SK-N-MC (cell line): ENCODE measurements around the gene SYS1.

Experiments
- EZH2 ChIP-seq: fragments of 200-600 bp; sonication (generic); IDR thresholded peaks from one replicate; pipeline ENCODE4 v1.6.1; 2017; ENCODE audit warnings: antibody characterized with exemption
- FOXP2 ChIP-seq: optimal IDR thresholded peaks from 2 replicates; pipeline ENCODE3; 2011; ENCODE audit warnings: mild to moderate bottlenecking, moderate library complexity; ENCODE audit not compliant: insufficient read depth; ENCODE audit errors: extremely low read length, control extremely low read depth

DNA sequence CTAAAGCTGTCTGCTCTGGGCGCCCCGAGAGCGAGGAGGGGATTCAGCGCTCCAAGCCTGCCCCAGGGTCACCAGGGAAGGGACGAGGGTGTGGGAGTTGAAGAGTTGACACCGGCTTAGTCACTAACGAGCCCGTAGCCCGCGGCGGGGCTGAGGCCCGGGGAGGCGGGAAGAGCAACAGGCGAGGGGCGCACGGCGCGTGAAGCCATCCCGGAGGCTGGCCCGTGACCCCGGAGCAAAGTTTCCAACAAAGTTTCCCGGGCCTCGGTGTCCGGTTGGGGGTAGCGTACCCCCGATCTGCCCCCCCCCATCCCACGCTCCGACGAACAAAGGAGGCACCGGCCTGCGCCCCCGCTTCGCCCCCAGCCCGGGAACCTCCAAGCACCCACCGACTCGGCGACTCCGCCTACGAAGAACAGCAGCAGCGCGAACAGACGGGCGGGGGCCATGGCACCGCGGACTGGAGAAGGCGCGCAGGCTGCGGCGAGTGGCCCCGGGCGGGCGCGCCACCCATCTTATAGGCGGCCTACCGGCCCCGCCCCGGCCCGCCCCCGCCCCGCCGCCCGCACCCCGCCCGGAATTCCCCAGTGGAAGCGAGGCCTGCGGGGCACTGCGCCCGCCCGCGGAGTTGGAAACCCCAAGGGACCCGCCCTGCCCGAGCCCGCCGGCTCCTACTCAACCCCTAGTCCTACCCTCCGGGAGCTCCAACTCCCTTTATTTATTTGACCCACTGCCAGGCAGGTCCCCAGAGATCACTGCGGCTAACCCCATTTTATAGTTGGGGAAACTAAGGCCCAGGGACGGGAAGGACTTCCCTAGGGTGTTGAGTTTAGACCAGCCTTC, 14.8 kb upstream of the SYS1 start, which contains the start of gene SDC4:
- TF ChIP-seq EZH2 (no peak), FOXP2 (peak; percentile 31)
